ENCODE data around the gene C9orf152. TPM values are rescaled to one million over a fixed set of nuclear protein-coding genes. Genes with fewer than 3 reads are reported as not detected.

The C9orf152 gene
- total and polyA plus RNA-seq, 9 of the 15 experiments (the other 6 are each of a cell fraction or from before 2014, with no cell fraction given): not detected

- no peak overlapping the region for H3K4me3 ChIP-seq
- no peak overlapping the region for H3K9ac ChIP-seq (ENCODE audit: insufficient read depth in 1 of 2, low read depth in 2 of 2, low read length in 2 of 2)
- intact Hi-C loops (cut with micrococcal nuclease) (no loop called here), in situ Hi-C loops (cut with MboI) (no loop called here)
- peaks cover 62% of the 10 kb centered on the region for H3K36me3 ChIP-seq (ENCODE audit: control insufficient read depth, insufficient read depth, low read length)
- H4K20me1 ChIP-seq (replicated peaks; ENCODE audit: control insufficient read depth, insufficient read depth, low read length): peaks cover 12% of the 10 kb centered on the region
- H3K9me1 ChIP-seq (ENCODE audit: control insufficient read depth, insufficient read depth, low read length): peaks cover 4% of the 10 kb centered on the region
- no peaks in the 10 kb centered on the region for H3K9me3 ChIP-seq (replicated peaks; ENCODE audit: control insufficient read depth, insufficient read depth, low read depth, low read length)
- no peak overlapping the region for H3K4me2 ChIP-seq (ENCODE audit: insufficient read depth, low read length)
- DNase-seq (ENCODE audit: extremely low read depth in 1 of 4, low spot score in 3 of 4) (no peak), ATAC-seq (no peak), FAIRE-seq (no peak)
- peaks cover 26% of the 10 kb centered on the region for H3K79me2 ChIP-seq (ENCODE audit: control insufficient read depth, insufficient read depth, low read length)
- ChIA-PET CTCF (ENCODE audit: low intra/inter-chr PET ratio) (no interaction called here), POLR2A (no interaction called here)
- WGBS (ENCODE audit: insufficient coverage, low coverage, missing lambda C conversion rate): 88% methylated on average over 3 of the region's 3 CpGs
- TSS peak; percentile 3 for BruUV-seq (replicated peaks)
- H3K27ac ChIP-seq (ENCODE audit: extremely low read depth, low read depth, low read length): no peak overlapping the region
- H3K27me3 ChIP-seq (ENCODE audit: control insufficient read depth in 2 of 2, insufficient read depth in 2 of 2, low read length in 2 of 2): no peaks in the 10 kb centered on the region
- H2AFZ ChIP-seq (ENCODE audit: low read depth, low read length): no peak overlapping the region
- no peaks in the 10 kb centered on the region for H3K4me1 ChIP-seq (replicated peaks in 1 of 2; ENCODE audit: control insufficient read depth in 2 of 2, insufficient read depth in 2 of 2, low read length in 2 of 2)
- TF ChIP-seq E2F6 (IDR thresholded peaks at IDR 0.05; ENCODE audit: borderline replicate concordance in 1 of 2, extremely low read depth in 1 of 2, insufficient read depth in 1 of 2, insufficient read length in 1 of 2, low read depth in 1 of 2, low read length in 1 of 2, poor library complexity in 1 of 2, severe bottlenecking in 1 of 2) (no peak), CREM (IDR thresholded peaks at IDR 0.05; ENCODE audit: low read depth) (no peak), EHMT2 (IDR thresholded peaks at IDR 0.05) (no peak), JUNB (CRISPR knock-in tag; conservative IDR thresholded peaks at IDR 0.05) (no peak), TARDBP (IDR thresholded peaks at IDR 0.05) (no peak), ZNF41 (CRISPR knock-in tag; conservative IDR thresholded peaks at IDR 0.05) (no peak), POLR3G (IDR thresholded peaks at IDR 0.05; ENCODE audit: extremely low read depth, insufficient read length, insufficient replicate concordance) (no peak), TSC22D4 (tag; IDR thresholded peaks at IDR 0.05) (no peak), CEBPZ (IDR thresholded peaks at IDR 0.05; ENCODE audit: borderline replicate concordance, low read depth, low read length) (no peak), C11orf30 (IDR thresholded peaks at IDR 0.05; ENCODE audit: low read depth) (no peak), TRIM25 (IDR thresholded peaks at IDR 0.05; ENCODE audit: borderline replicate concordance) (no peak), ARID1B (IDR thresholded peaks at IDR 0.05) (no peak), ZFP36 (IDR thresholded peaks at IDR 0.05; ENCODE audit: low read depth, low read length, partially characterized antibody) (no peak)
These were observed 36.7 kb upstream of the C9orf152 start for GRCh38 chr9:110244616-110245015.

Measured in K562 (cell line).